ENCODE data around the gene CEMP1.
A peak's percentile ranks its signal among the peaks of the same experiment; 100 is the strongest.
"Not testable (repeated sequence)": the region's sequence is repeated elsewhere in the genome, so short reads cannot be mapped to it uniquely, and the experiment has no call there.

CEMP1 gene

DNA sequence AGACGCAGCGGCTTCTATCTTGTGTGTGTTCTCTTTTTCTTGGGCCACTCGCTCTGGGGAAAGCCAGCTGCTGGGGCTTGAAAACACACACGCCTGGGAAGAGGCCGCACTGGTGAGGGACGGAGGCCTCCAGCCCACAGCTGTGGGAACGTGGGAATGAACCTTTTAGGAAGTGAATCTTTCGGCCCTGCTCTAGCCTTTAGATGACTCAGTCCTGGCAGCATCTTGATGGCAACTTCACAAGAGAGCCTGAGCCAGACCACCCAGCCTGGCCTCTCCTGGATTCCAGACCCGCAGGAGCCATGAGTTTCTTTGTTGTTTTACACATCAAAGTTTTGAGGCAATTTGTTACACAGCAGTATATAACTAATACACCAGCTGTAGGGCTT, 4.4 kb upstream of the CEMP1 start:
- no peak for DNase-seq

DNA sequence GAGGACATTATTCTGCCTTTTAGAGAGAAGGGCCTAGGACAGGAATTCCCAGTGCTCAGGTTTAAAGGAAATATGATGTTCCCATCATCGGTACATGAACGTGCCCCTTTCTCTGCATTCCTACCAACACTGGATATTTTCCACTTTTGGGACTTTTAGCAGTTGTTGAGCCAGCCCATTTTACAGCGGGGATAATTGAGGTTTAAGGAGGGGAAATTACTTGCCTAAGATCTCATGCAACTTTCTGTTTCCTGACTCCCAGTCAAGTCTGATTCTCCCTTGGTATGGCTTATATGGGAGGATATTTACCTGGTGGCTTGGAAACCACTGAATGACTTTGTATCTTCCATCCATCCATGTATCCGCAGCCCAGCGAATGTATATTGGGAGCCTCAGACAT, 3.1 kb upstream of the CEMP1 start:
- DNase-seq: not testable (repeated sequence)

DNA sequence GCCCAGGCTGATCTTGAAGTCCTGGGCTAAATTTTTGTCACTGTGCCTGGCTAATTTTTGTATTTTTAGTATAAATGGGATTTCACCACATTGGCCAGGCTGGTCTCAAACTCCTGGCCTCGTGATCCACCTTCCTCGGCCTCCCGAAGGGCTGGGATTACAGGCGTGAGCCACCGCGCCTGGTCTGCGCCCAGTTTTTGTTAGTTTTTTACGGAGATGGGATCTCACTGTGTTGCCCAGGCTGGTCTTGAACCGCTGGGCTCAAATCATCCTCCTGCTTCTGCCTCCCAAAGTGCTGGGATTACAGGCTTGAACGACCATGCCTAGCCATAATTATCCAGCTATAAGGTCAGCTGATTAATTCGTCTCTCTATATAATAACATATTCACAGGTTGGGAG, 2.7 kb upstream of the CEMP1 start:
- DNase-seq: no peak

DNA sequence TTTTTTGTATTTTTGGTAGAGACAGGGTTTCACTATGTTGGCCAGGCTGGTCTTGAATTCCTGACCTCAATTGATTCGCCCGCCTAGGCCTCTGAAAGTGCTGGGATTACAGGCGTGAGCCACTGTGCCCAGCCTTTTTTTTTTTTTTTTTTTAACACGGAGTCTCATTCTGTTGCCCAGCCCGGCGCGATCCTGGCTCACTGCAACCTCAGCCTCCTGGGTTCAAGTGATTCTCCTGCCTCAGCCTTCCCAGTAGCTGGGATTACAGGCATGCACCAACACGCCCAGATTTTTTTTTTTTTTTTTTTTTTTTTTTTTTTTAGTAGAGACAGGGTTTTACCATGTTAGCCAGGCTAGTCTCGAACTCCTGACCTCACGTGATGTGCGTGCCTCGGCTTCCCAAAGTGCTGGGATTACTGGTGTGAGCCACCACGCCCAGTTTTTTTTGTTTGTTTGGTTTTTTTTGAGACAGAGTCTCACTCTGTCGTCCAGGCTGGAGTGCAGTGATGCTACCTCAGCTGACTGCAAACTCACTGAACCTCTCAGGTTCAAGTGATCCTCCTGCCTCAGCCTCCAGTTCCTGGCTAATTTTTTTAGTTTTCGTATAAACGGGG, 2.0 kb upstream of the CEMP1 start:
- DNase-seq: not testable (repeated sequence)

DNA sequence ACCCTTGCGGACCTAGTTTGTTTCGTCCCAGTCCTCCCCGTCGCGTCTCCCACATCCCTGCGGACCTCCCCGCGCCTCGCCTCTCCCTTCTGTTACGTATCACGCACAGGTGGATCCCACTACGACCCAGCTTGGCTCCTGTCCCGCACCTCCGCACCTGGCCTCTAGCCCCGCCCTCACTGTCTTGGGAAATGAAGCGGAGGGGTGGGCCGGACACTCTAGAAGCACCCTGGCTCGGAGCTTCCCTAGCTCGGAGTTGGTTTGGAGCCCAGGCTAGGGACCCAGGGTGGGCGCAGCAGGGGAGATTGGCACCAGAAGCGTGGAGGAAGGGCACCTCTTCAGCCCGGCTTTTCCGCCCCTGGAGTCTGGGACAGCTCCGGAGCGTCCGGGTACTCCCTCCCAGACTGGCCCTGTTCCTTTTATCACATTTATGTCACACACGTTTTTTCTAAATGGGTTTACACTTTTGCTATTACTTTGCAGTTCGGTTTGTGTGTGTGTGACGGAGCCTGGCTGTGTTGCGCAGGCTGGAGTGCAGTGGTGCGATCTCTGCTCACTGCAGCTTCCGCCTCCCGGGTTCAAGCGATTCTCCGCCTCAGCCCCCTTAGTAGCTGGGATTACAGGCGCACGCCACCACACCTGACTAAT, 1.4 kb upstream of the CEMP1 start:
- peak; percentile 44 for DNase-seq

DNA sequence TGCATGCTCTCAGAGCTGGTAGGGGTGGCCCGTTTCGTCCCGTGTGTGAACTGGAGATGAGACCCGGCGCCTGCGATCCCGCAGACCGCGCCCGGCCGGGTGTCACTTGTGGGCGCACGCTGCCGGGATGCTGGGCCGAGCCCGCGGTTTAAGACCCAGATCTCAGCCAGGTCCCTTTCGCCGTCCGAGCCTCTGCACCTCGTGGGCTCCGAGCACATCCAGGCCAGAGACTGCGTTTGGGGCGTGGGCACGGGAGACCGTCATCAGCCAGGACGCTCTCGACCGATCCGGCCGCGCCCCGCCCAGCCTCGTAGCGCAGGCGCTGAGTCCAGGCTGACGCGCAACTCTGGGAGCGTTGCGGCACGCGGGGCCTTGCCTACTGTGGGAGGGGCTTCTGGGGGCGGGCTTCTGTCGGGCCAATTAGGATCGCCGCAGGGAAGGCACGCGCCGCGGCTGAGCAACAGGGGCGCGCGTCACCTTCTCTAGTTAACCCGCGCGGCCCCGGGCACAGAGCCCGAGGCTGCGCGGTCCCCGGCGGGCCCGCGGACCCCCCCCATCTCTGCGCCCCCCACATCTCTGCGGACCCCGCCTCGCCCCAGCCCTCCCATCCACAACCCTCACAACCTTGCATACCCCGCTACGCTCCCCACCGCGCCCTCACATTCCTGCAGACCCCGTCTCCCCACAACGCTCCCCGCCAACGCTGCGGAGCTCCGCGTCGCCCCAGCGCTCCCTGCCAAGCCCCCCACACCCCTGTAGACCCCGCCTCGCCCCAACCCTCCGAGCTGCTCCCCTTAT, 687 bp upstream of the CEMP1 start:
- DNase-seq: peak; percentile 82

DNA sequence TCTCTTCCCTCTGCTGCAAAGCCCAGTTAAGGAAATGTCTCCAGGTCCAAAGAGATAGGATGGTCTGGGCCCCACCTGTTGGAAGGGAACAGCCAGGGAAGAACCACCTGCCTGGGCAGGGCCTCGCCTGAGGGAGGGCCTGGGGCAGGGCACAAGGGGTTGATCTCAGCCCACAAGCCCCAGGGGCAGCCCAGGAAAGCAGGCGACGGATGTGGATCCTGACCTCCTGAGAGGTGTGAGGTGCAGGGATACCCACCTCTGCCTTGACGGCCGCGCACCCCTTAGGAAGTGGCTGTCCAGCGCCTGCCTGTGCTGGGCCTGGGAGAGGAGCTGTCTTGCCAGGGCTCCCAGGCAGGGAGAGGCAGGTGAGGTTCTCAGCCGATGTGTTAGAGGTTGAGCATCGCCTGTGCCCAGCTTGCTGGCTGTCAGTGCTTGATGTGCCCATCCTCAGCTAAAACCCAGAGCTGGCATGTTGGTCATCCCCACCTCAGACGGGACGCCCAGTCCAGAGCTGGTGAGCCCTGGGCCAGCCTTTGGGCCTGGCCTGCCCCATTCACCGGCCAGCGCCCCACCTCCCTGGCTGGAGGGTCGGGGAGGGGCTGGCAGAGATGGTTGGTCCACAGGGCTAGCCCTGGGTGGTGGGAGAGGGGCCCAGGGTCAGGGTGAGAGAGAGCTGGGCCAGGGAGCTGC, 434 bp downstream of the CEMP1 start:
- no peak for DNase-seq

DNA sequence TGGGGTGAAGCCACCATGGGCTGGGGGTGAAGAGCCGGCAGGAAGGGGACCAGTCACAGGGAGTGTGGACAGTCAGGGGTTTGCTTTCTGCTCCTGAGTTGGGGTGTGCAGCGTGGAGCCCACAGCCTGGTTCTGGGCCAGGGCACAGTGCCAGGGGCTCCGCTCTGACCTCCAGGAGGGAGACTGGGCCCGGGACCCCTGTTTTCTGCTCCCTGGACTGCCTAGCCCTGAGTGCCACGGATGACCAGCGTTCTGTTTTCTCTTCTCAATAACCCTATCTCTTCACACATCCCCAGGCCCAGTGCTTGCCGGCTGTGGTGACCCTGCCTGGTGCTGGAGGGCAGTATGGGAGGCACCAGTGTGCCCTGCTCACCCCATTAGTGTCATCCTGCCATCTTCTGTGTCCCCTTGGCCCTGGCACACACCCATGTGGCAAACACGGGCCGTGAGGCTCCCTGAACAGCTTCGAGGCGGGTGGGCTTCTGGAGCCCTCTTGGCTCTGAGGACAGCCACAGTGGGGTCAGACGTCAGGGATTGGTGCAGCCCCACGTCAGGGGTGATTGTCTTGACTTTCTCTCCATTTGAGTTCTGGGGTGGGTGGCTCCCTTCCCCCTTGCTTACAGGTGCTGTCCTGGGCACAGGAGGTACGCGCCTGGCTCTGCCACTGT, 1.1 kb downstream of the CEMP1 start:
- no peak for DNase-seq

DNA sequence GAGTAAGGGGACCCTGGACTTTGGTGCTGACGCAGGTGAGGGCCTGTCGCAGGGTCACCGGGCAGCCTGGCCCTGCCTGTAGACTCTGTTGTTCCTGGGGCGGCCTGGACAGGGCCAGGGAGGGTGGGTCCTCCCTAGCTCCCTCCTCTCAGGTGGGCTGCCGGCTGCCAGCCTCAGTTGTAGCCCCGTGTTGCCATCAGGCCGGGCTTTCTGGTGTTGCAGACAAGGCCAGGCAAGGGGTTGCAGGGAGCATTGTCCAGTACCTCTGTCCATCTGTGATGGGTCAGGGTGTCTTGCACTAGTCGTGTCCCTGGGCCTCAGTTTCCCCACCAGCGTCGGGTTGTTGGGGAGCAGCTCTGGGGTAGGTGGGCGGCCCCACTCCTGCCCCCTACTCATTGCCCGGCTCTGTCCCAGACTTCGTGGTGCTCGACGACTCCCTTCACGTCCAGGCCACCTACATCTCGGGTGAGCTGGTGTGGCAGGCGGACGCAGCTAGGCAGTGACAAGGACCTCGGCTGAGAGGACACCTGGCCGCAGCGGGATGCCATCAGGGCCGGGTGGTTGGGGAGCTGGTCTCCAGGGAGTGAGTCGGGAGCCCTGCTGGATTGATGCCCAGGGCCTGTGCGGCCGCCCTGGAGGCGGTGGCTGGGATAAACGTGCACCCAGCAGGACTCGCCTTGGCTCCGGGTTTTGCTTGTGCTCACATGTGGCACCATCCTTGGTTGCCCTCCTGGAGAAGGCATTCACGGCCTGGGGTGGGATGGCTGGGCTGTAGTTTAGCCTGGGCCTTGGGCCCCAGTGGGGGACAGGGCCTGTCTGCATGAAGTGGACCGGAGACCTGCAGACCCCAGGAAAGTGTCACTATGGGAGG, 1.9 kb downstream of the CEMP1 start:
- DNase-seq: no peak

DNA sequence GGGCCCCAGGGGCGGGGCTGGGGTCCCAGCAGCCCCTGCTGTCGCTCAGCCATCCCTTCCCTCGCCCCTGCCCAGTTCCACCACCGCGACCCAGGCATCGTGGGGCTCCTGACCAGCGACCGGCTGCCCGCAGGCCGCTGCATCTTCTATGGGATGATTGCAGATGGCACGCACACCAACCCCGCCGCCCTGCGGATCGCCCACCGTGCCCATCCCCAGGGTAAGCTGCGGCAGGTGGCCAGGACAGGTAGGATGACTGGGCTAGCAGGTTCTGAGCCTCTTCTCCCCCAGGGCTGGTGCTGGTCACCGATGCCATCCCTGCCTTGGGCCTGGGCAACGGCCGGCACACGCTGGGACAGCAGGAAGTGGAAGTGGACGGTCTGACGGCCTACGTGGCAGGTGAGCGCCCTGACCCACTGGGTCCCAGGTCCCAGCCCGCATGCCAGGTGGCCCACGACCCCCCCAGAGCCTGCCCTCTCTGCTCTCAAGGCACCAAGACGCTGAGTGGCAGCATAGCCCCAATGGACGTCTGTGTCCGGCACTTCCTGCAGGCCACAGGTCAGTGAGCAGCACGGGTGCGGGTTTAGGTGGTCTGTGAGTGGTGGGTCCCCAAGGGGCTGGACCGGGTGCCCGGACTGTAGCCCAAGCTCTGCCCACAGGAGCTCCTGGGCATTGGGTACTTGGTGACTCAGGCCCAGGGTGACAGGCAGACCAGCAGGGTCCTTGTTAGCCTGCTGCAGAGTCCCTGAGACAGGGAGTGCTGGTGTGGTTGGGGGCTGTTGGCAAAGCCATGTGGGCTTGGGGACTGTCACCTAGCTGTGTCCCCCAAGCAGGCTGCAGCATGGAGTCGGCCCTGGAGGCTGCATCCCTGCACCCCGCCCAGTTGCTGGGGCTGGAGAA, 2.8 kb downstream of the CEMP1 start:
- no peak for DNase-seq

DNA sequence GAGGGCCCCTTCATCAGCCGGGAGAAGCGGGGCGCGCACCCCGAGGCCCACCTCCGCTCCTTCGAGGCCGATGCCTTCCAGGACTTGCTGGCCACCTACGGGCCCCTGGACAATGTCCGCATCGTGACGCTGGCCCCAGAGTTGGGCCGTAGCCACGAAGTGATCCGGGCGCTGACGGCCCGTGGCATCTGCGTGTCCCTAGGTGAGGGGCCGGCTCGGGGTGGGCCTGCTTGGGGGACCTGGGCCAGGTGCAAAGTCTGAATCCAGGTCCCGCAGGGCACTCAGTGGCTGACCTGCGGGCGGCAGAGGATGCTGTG, 3.5 kb downstream of the CEMP1 start:
- no peak for DNase-seq

DNA sequence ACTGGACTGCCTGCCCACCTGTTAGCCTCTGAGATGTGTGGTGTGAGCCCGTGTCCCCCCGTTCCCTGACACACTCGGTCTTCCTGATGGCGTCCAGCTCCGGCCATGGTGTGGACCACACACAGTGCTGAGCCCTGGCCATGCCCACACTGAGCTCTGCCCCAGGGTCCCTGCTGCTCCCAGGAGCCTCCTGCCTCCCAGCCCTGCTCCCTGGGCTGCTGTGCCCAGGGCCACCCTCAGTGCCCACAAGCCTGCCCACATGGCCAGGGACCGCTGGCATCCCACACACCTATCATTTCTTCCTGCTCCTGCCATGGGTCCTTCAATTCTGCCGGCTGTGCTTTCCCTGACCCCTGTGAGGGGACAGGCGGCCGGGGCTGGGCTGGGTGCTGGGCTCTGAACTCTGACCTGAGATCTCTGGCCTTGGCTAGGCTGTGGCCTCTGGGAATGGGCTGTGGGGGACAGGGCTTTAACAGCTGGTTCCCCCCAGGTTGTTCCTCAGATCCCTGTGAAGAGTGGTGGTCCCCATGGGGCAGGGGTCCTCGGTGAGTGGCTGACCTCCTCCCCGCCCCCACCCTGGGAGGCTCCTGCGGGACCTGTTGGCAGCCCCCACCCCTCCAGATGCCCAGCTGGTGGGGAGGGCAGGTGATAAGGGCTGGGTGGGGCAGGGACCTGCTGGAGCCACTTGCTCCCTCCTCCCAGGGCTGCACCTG, 4.0 kb downstream of the CEMP1 start:
- no peak for DNase-seq

DNA sequence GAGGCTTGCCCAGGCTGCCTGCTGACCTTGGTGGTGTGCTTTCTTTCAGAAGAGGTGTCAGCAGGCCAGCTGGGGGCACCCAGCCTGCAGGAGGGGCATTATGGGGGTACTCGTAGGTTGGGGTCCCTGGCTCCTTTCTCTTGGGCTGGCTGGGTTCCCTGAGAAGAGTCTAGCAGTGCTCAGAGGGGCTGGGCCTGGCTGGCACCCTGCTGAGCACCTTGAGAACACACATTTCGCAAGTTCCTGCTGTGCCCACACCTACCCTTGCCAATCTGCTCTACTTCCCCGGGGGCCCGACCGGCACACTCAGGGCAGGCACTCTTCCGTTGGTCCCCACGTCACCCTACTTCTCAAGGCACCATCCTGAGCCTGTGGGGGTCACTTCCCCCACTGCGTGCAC, 5.1 kb downstream of the CEMP1 start:
- DNase-seq: no peak

DNA sequence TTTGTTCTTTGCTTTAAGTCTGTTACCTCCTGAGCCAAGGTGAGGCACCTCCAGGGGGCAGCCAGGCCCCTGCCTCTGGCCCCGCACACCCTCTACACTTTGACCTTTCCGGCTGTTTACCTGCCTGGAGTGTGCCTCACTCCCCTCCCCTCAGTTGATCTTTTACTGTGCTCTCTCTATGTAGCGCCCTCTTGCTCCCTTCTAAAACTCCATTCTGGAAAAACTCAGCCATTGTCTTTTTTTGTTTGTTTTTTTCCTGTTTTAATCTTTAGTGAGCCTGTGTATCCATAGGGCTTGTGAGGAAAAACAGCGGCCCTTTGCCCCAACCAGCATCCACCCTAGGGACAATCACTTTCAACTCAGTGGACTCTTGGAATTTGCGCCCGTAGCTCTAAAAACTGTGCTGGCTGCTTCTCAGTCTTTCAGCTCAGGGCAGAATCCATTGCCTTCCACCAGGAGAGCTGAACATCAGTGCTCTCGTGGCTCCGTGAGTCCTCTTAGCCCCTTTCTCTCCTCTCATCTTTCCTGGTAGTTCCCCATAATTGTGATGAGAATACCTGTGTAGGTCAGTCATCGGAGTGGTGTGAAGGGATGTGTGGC, 6.8 kb downstream of the CEMP1 start:
- no peak for DNase-seq

DNA sequence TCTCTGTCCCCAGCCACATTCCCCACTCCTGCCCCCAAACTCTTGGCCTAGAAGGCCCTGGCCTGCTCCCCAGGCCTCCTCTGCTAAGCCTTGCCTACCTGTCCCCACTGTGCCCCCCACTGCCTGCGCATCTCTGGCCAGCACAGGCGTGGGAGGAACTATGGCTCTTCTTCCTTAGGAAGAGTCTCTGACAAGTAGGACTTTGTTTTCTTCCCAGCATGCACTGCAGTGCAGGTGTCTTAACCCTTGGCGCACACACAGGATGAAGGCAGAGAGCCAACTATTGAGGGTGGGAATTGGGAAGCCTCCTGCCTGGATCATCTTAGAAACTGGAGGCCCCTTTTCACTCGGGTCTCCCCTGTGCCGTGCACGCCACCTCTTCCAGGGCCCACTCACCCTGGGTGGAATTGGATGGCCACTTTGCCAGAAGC, 7.4 kb downstream of the CEMP1 start:
- no peak for DNase-seq

DNA sequence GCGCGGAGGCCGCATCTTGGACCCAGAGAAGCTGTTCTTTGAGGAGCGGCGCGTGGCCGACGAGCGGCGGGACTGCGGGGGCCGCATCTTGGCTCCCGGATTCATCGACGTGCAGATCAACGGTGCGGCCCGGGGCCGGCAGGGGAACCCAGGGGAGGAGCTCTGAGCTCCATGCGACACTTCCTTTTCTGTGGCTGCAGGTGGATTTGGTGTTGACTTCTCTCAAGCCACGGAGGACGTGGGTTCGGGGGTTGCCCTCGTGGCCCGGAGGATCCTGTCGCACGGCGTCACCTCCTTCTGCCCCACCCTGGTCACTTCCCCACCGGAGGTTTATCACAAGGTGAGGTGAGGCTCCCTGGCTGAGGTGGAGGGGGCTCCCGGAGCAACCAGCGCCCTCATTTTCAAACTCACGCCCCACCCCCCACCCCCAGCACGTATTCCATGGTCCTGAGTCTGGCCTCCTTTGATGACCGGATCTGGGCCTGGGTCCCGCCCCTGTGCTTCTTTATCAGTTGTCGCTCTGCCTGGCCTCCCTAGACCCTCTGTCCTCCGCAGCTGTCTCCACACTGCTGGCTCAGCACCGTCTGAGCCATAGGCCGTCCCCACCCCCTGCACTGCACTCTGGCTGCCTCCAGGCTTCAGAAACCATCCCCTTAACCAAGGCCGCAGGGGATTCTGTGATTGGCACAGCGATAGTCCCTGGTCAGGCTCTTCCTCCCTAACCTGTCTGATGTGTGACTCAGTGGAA, 10.2 kb downstream of the CEMP1 start:
- DNase-seq: no peak

DNA sequence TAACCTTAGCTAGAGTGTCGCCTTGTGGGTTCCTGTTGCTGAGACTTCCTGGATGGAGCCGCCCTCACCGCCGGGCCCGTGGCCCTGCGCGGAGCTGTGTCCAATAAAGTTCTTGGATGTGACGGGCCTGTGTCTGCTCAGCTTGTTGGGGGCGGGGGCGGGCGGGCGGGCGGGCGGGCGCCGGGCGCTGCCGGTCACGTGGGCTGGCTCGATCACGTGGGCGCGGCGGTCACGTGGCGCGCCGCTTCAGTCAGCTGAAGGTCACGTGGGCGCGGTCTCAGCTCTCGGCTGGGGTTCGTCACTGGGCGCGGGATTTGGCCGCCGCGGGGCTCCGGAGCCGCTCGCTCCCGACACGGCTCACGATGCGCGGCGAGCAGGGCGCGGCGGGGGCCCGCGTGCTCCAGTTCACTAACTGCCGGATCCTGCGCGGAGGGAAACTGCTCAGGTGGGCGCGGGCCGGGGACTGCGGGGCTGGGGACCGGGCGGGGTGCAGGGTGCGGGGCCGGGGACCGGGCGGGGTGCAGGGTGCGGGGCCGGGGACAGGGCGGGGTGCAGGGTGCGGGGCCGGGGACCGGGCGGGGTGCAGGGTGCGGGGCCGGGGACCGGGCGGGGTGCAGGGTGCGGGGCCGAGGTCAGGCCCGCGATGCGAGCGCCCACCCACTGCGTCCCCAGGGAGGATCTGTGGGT, 11.0 kb downstream of the CEMP1 start, which contains the start of gene AMDHD2:
AMDHD2 (plus strand) TSS at position 275 of the 687 bp plus-strand sequence; CDS start at position 363, 88 bp downstream.
- DNase-seq: peak; percentile 57

DNA sequence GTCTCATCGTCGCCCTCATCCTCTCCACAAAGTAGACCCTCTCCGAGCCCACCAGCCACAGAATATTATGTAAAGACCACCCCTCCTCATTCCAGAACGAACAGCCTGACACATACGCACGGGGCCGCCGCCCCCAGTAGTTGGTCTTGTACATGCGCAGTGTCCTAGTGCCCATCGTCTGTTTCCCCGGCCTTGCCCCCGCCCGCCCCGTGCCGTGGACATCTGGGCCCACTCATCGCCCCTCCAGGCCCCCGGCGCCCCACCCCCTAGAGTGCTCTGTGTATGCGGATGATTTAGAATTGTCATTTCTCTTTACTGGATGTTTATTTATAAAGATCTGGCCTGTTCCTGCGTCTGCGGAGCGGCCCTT, 11.5 kb downstream of the CEMP1 start:
- DNase-seq: no peak

All from GF-D8 (cell line).